GM23338 (cell line): ENCODE data around the gene UBE2Z. TPM values are rescaled to one million over a fixed set of nuclear protein-coding genes. Genes with fewer than 3 reads are reported as not detected.
A peak's percentile ranks its signal among the peaks of the same experiment; 100 is the strongest.

Experiments
- ATAC-seq: fragments of 200-7000 bp; cut with Tn5 transposase; 3 replicates; pipeline ENCODE4 v1.9.1; 2020
- DNase-seq: peaks from one replicate; pipeline ENCODE4 v3.0.0-alpha.2; 2015; ENCODE audit warnings: low spot score
- H2AFZ ChIP-seq: fragments of 200-600 bp; sonication (generic); 2 replicates; pipeline ENCODE4 v1.8.0; 2016; ENCODE audit warnings: antibody characterized with exemption, mild to moderate bottlenecking, moderate library complexity
- H3F3A ChIP-seq: fragments of 200-600 bp; sonication (generic); replicated peaks from 2 replicates; pipeline ENCODE4 v1.8.0; 2017; ENCODE audit warnings: antibody characterized with exemption, mixed run types, low read depth
- H3K27ac ChIP-seq: fragments of 200-600 bp; sonication (generic); 2 replicates; pipeline ENCODE4 v1.6.1; 2016; ENCODE audit warnings: low read depth
- H3K27me3 ChIP-seq: fragments of 200-600 bp; sonication (generic); 2 replicates; pipeline ENCODE4 v1.8.0; 2016; ENCODE audit warnings: mild to moderate bottlenecking, mixed run types, moderate library complexity; ENCODE audit not compliant: insufficient read depth
- H3K36me3 ChIP-seq: fragments of 200-600 bp; sonication (generic); 2 replicates; pipeline ENCODE4 v1.8.0; 2016; ENCODE audit warnings: mild to moderate bottlenecking; ENCODE audit not compliant: insufficient read depth
- H3K4me1 ChIP-seq: fragments of 200-600 bp; sonication (generic); 2 replicates; pipeline ENCODE4 v1.8.0; 2016; ENCODE audit warnings: mild to moderate bottlenecking, moderate library complexity; ENCODE audit not compliant: insufficient read depth
- H3K4me2 ChIP-seq: fragments of 200-600 bp; sonication (generic); 2 replicates; pipeline ENCODE4 v1.7.1; 2017; ENCODE audit warnings: mixed run types
- H3K4me3 ChIP-seq: fragments of 200-600 bp; sonication (generic); 2 replicates; pipeline ENCODE4 v1.6.1; 2016; ENCODE audit warnings: mixed run types
- H3K79me2 ChIP-seq: fragments of 200-600 bp; sonication (generic); replicated peaks from 2 replicates; pipeline ENCODE4 v1.8.0; 2017; ENCODE audit warnings: mild to moderate bottlenecking; ENCODE audit not compliant: insufficient read depth
- H3K9me2 ChIP-seq: fragments of 200-600 bp; sonication (generic); 2 replicates; pipeline ENCODE4 v1.8.0; 2017; ENCODE audit not compliant: insufficient read depth
- H4K20me1 ChIP-seq: fragments of 200-600 bp; sonication (generic); replicated peaks from 2 replicates; pipeline ENCODE4 v1.8.0; 2017; ENCODE audit warnings: mild to moderate bottlenecking; ENCODE audit not compliant: insufficient read depth
- H3K27ac Mint-ChIP-seq: 2 replicates; pipeline ENCODE4 v1.8.0; 2020; ENCODE audit warnings: inconsistent platforms, mild to moderate bottlenecking, moderate library complexity, mixed read lengths
- H3K27me3 Mint-ChIP-seq: 3 replicates; pipeline ENCODE4 v1.8.0; 2022; ENCODE audit warnings: low read depth, mild to moderate bottlenecking, moderate library complexity, mixed read lengths, inconsistent platforms; ENCODE audit not compliant: insufficient read depth, poor library complexity
- H3K36me3 Mint-ChIP-seq: 3 replicates; pipeline ENCODE4 v1.8.0; 2021; ENCODE audit warnings: low read depth, mild to moderate bottlenecking, inconsistent platforms, moderate library complexity, mixed read lengths
- H3K4me1 Mint-ChIP-seq: 3 replicates; pipeline ENCODE4 v1.8.0; 2020; ENCODE audit warnings: mild to moderate bottlenecking, inconsistent platforms, mixed read lengths
- H3K4me3 Mint-ChIP-seq: 3 replicates; pipeline ENCODE4 v1.8.0; 2021; ENCODE audit warnings: moderate library complexity, mild to moderate bottlenecking, inconsistent platforms, mixed read lengths
- H3K9me3 Mint-ChIP-seq: 3 replicates; pipeline ENCODE4 v1.8.0; 2020; ENCODE audit warnings: moderate library complexity, mild to moderate bottlenecking, inconsistent platforms, mixed read lengths
- CTCF ChIP-seq, 2 experiments: fragments of 200-600 bp in 1 of 2; sonication (generic) in 1 of 2; conservative IDR thresholded peaks; 2 replicates each; pipeline versions ENCODE4 v1.5.1 to v1.6.1; 2016 to 2017; ENCODE audit warnings: antibody characterized with exemption in 2 of 2, low read depth in 2 of 2, mild to moderate bottlenecking in 2 of 2, moderate library complexity in 1 of 2
- EZH2 ChIP-seq: fragments of 200-600 bp; sonication (generic); IDR thresholded peaks from one replicate; pipeline ENCODE4 v1.8.0; 2017; ENCODE audit warnings: antibody characterized with exemption, mild to moderate bottlenecking, low read depth; ENCODE audit not compliant: unreplicated experiment
- EZH2phosphoT487 ChIP-seq: fragments of 200-600 bp; sonication (generic); IDR thresholded peaks from one replicate; pipeline ENCODE4 v1.8.1; 2018; ENCODE audit warnings: antibody characterized with exemption; ENCODE audit not compliant: unreplicated experiment
- JUNB ChIP-seq: IDR thresholded peaks from one replicate; pipeline ENCODE4 v1.6.1; 2016; ENCODE audit warnings: antibody characterized with exemption; ENCODE audit not compliant: unreplicated experiment
- NANOG ChIP-seq: IDR thresholded peaks from 2 replicates; pipeline ENCODE4 v1.6.1; 2016; ENCODE audit warnings: antibody characterized with exemption, borderline replicate concordance
- POLR2AphosphoS5 ChIP-seq: IDR thresholded peaks from 2 replicates; pipeline ENCODE4 v1.6.1; 2016; ENCODE audit warnings: antibody characterized with exemption, low read depth
- REST ChIP-seq: IDR thresholded peaks from one replicate; pipeline ENCODE4 v1.6.1; 2018; ENCODE audit warnings: antibody characterized with exemption; ENCODE audit not compliant: unreplicated experiment
- STAT1 ChIP-seq: IDR thresholded peaks from one replicate; pipeline ENCODE4 v1.6.1; 2016; ENCODE audit warnings: antibody characterized with exemption; ENCODE audit not compliant: unreplicated experiment
- ZNF114 ChIP-seq: fragments of 250-450 bp; sonication (Bioruptor Pico); IDR thresholded peaks from 2 replicates; pipeline ENCODE4 v1.5.0; 2020; ENCODE audit warnings: mild to moderate bottlenecking, moderate library complexity
- polyA plus RNA-seq: library from polyadenylated mRNA; unstranded; fragments of >200 nt; fragmentation: Nextera tagmentation; extraction: Ambion mirVana; gene quantifications from 2 replicates; pipeline ENCODE4 v1.2.1, GENCODE V29; 2016
- total RNA-seq: library from RNA; depleted of rRNA; stranded (reverse); fragments of >200 nt; shearing (Covaris generic); gene quantifications from 2 replicates; pipeline ENCODE4 v1.2.3, GENCODE V29; 2014
- TF ChIP-seq, protein P1 (sequence below): IDR thresholded peaks from 2 replicates; pipeline ENCODE4 v1.6.1; 2016; ENCODE audit warnings: antibody characterized with exemption

UBE2Z gene
- total and polyA plus RNA-seq, 2 experiments from 2014 or later, result 34.1 to 78.5 TPM

GRCh38 chr17:48930435-48930873 lies 22.2 kb downstream of the UBE2Z start:
- peaks cover 45% of the 10 kb centered on the region for H3F3A ChIP-seq
- ATAC-seq, result peak; percentile 14; the same call in 2 of the 3 replicates

DNA sequence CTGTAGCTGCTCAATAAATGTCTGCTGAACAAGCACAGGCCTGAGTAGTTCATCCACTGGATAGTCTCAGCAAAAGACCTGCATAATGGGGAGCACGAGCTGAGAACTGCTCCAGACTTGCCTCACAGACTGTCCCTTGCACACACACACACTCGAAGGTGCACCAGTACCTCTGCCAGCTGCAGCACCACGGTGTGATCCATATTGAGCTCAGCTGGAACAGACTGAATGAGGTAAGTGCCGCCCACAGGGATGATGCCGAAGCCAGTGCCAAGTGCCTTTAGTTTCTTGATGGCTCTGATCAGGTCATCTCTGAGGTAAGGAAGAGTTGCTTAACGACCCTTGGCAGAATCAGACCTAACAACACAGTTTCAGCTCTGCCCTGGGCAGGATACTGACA lies 24.8 kb downstream of the UBE2Z start:
- no peak for ATAC-seq
- TF ChIP-seq REST (no peak), STAT1 (no peak), ZNF114 (CRISPR knock-in tag) (no peak), EZH2phosphoT487 (no peak), CTCF (conservative IDR thresholded peaks at IDR 0.05; ENCODE audit: low read depth in 2 of 2) (no peak), POLR2AphosphoS5 (no peak), NANOG (no peak)

More at GRCh38 chr17:48930435-48930873, 22.2 kb downstream of the UBE2Z start:
- peaks cover 49% of the 10 kb centered on the region for H3K36me3 ChIP-seq
- H3K9me2 ChIP-seq, result no peaks in the 10 kb centered on the region
- no peak for DNase-seq
- H3K27me3 ChIP-seq, result no peaks in the 10 kb centered on the region
- H3K27me3 Mint-ChIP-seq, result peaks cover 2% of the 10 kb centered on the region
- H2AFZ ChIP-seq, result no peak overlapping the region
- H3K79me2 ChIP-seq, result no peaks in the 10 kb centered on the region
- no peak overlapping the region for H3K4me3 Mint-ChIP-seq
- no peak overlapping the region for H3K4me2 ChIP-seq
- 0 out of 3 replicates have a peak, but pooled peaks cover 3% of the 10 kb centered on the region for H3K4me1 Mint-ChIP-seq
- H3K4me1 ChIP-seq, result no peaks in the 10 kb centered on the region
- no peaks in the 10 kb centered on the region for H3K9me3 Mint-ChIP-seq
- H3K27ac Mint-ChIP-seq, result no peak overlapping the region
- peaks cover 30% of the 10 kb centered on the region for H4K20me1 ChIP-seq
- H3K36me3 Mint-ChIP-seq, result peaks cover 83% of the 10 kb centered on the region
- H3K4me3 ChIP-seq, result no peak overlapping the region
- TF ChIP-seq, protein P1, sequence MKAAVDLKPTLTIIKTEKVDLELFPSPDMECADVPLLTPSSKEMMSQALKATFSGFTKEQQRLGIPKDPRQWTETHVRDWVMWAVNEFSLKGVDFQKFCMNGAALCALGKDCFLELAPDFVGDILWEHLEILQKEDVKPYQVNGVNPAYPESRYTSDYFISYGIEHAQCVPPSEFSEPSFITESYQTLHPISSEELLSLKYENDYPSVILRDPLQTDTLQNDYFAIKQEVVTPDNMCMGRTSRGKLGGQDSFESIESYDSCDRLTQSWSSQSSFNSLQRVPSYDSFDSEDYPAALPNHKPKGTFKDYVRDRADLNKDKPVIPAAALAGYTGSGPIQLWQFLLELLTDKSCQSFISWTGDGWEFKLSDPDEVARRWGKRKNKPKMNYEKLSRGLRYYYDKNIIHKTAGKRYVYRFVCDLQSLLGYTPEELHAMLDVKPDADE, result no peak
- TF ChIP-seq EZH2phosphoT487, result no peak
- TF ChIP-seq POLR2AphosphoS5, result peak; percentile 16; the same call in 1 of the 2 replicates
- no peak for TF ChIP-seq REST
- no peak for TF ChIP-seq ZNF114 (CRISPR knock-in tag)
- TF ChIP-seq JUNB, result no peak
- no peak for TF ChIP-seq EZH2
- peak overlapping the region; percentile 69 for H3K27ac ChIP-seq

More for the DNA sequence above, 24.8 kb downstream of the UBE2Z start:
- H2AFZ ChIP-seq, result no peak overlapping the region
- no peaks in the 10 kb centered on the region for H3K79me2 ChIP-seq
- peaks cover 78% of the 10 kb centered on the region for H3K36me3 Mint-ChIP-seq
- no peak overlapping the region for H3K27ac Mint-ChIP-seq
- no peak overlapping the region for H3K4me3 Mint-ChIP-seq
- no peaks in the 10 kb centered on the region for H3K9me2 ChIP-seq
- no peak overlapping the region for H3K4me3 ChIP-seq
- H3K4me1 Mint-ChIP-seq, result 0 out of 3 replicates have a peak, but pooled peaks cover 3% of the 10 kb centered on the region
- H3K27ac ChIP-seq, result no peak overlapping the region
- peaks cover 43% of the 10 kb centered on the region for H3K36me3 ChIP-seq
- H3K27me3 ChIP-seq, result no peaks in the 10 kb centered on the region
- H3K4me2 ChIP-seq, result no peak overlapping the region
- H3F3A ChIP-seq, result peaks cover 41% of the 10 kb centered on the region
- H3K4me1 ChIP-seq, result no peaks in the 10 kb centered on the region
- H4K20me1 ChIP-seq, result peaks cover 22% of the 10 kb centered on the region
- no peak for DNase-seq
- no peaks in the 10 kb centered on the region for H3K9me3 Mint-ChIP-seq
- H3K27me3 Mint-ChIP-seq, result peaks cover 2% of the 10 kb centered on the region
